Measurements from ENCODE around the gene EARS2. TPM values are rescaled to one million over a fixed set of nuclear protein-coding genes. Genes with fewer than 3 reads are reported as not detected.

The EARS2 gene
- total and polyA plus RNA-seq, 2 of the 4 experiments (the other 2 are of a cell fraction), result 28.1 to 37.8 TPM

DNA sequence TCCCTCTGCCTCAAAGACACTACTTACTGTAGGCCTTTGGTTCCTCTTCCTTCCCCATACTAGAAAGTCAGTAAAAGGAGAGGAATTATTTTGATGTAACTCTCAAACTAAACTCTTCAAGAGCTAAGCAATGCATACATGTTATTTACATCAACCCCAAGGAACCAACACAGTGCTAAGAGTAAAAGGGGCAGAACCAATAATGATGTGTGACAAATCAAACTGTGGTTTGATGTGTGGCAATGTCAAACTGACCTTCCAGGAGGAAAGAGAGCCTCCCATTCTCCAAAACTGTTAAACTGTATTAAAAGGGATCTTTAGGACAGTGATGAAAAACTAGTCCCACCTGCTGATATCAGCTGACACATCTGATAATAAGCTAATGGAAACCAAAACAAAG is 23.2 kb upstream of the EARS2 start:
- no peak overlapping the region for H2BK15ac ChIP-seq (ENCODE audit: low read depth, low read length)
- no peak overlapping the region for H4K8ac ChIP-seq (ENCODE audit: low read depth in 2 of 2, low read length in 2 of 2)
- no peak overlapping the region for H3K4me2 ChIP-seq (ENCODE audit: low read depth, low read length)
- no peaks in the 10 kb centered on the region for H3K9me3 ChIP-seq (ENCODE audit: control insufficient read depth, insufficient read depth, low read length)
- peaks cover 9 to 19% of the 10 kb centered on the region in 2 experiments for H3K79me1 ChIP-seq (ENCODE audit: low read depth in 1 of 2, low read length in 2 of 2)
- no peak overlapping the region for H2BK120ac ChIP-seq (ENCODE audit: low read depth, low read length)
- no peak overlapping the region for H3K14ac ChIP-seq (replicated peaks; ENCODE audit: low read depth, low read length)
- dilution Hi-C loops (cut with HindIII; ENCODE audit: low sequenced_read_pairs, unreplicated experiment) (no loop called here), in situ Hi-C loops (cut with MboI; ENCODE audit: low sequenced_read_pairs) (no loop called here), intact Hi-C loops (cut with micrococcal nuclease) (no loop called here)
- DNase-seq (no peak), ATAC-seq (ENCODE audit: low read depth) (no peak)
- no peak overlapping the region for H2BK5ac ChIP-seq (ENCODE audit: low read depth, low read length, poor library complexity, severe bottlenecking)
- TF ChIP-seq NFE2L2 (IDR thresholded peaks at IDR 0.05; ENCODE audit: low read depth, low read length) (no peak), MAFK (IDR thresholded peaks at IDR 0.05; ENCODE audit: low read depth, low read length) (no peak), RCOR1 (IDR thresholded peaks at IDR 0.05; ENCODE audit: insufficient replicate concordance, low read length) (no peak), FOS (IDR thresholded peaks at IDR 0.05; ENCODE audit: low read depth, low read length) (no peak), RFX5 (IDR thresholded peaks at IDR 0.05; ENCODE audit: low read depth, low read length) (no peak)
- TF ChIP-seq, protein P1, sequence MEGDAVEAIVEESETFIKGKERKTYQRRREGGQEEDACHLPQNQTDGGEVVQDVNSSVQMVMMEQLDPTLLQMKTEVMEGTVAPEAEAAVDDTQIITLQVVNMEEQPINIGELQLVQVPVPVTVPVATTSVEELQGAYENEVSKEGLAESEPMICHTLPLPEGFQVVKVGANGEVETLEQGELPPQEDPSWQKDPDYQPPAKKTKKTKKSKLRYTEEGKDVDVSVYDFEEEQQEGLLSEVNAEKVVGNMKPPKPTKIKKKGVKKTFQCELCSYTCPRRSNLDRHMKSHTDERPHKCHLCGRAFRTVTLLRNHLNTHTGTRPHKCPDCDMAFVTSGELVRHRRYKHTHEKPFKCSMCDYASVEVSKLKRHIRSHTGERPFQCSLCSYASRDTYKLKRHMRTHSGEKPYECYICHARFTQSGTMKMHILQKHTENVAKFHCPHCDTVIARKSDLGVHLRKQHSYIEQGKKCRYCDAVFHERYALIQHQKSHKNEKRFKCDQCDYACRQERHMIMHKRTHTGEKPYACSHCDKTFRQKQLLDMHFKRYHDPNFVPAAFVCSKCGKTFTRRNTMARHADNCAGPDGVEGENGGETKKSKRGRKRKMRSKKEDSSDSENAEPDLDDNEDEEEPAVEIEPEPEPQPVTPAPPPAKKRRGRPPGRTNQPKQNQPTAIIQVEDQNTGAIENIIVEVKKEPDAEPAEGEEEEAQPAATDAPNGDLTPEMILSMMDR (conservative IDR thresholded peaks at IDR 0.05; ENCODE audit: low read depth, low read length), result no peak
- TF ChIP-seq, protein P2, sequence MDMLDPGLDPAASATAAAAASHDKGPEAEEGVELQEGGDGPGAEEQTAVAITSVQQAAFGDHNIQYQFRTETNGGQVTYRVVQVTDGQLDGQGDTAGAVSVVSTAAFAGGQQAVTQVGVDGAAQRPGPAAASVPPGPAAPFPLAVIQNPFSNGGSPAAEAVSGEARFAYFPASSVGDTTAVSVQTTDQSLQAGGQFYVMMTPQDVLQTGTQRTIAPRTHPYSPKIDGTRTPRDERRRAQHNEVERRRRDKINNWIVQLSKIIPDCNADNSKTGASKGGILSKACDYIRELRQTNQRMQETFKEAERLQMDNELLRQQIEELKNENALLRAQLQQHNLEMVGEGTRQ (IDR thresholded peaks at IDR 0.05; ENCODE audit: low read depth, low read length), result no peak
- POLR2A ChIA-PET (ENCODE audit: unreplicated experiment), result no interaction called here
- BruUV-seq (replicated peaks), result no TSS peak
- H2AK9ac ChIP-seq (replicated peaks; ENCODE audit: low read depth, low read length, poor library complexity), result no peak overlapping the region
- no peak overlapping the region for H3K27ac ChIP-seq (ENCODE audit: insufficient read depth, low read length)
- CTCF ChIA-PET, result no interaction called here
- no peak overlapping the region for H3K4ac ChIP-seq (ENCODE audit: low read depth, low read length)
- H4K5ac ChIP-seq (ENCODE audit: low read depth, low read length), result no peak overlapping the region
- no peak overlapping the region for H3K9ac ChIP-seq (ENCODE audit: low read depth, low read length)
- no peaks in the 10 kb centered on the region for H3K27me3 ChIP-seq (ENCODE audit: control insufficient read depth, insufficient read depth, low read length)
- no peak overlapping the region for H4K91ac ChIP-seq (ENCODE audit: insufficient read depth, low read depth, low read length)
- H3K56ac ChIP-seq (ENCODE audit: extremely low read depth, insufficient read depth, low read length), result no peak overlapping the region
- H3K4me3 ChIP-seq (ENCODE audit: insufficient read depth, low read depth, low read length), result no peak overlapping the region
- no peak overlapping the region for H2AFZ ChIP-seq (replicated peaks; ENCODE audit: low read length, poor library complexity)
- peaks cover 38% of the 10 kb centered on the region for H3K36me3 ChIP-seq (ENCODE audit: control insufficient read depth, insufficient read depth, low read length)
- no peak overlapping the region for H2AK5ac ChIP-seq (ENCODE audit: low read depth, low read length)
- H4K20me1 ChIP-seq (ENCODE audit: insufficient read depth, low read length), result no peaks in the 10 kb centered on the region; the same call in 1 of the 2 replicates
- H3K18ac ChIP-seq (ENCODE audit: low read depth, low read length), result no peak overlapping the region
- 0 out of 2 replicates have a peak, but pooled peaks cover 3% of the 10 kb centered on the region for H3K9me1 ChIP-seq (ENCODE audit: insufficient read depth, low read length)
- no peak overlapping the region for H3K23ac ChIP-seq (ENCODE audit: low read depth, low read length)
- H3K4me1 ChIP-seq (ENCODE audit: control insufficient read depth, insufficient read depth, low read length), result no peaks in the 10 kb centered on the region
- no peak overlapping the region for H2BK20ac ChIP-seq (ENCODE audit: low read depth, low read length)
